Kidney tubule cell (primary cell): ENCODE measurements around the gene MX2.
A peak's percentile ranks its signal among the peaks of the same experiment; 100 is the strongest.
"Not testable (repeated sequence)": the region's sequence is repeated elsewhere in the genome, so short reads cannot be mapped to it uniquely, and the experiment has no call there.

ENCODE experiments used
- DNase-seq: peaks from one replicate; pipeline ENCODE4 v3.0.0-alpha.2; 2018; ENCODE audit warnings: low spot score

MX2 gene, protein sequence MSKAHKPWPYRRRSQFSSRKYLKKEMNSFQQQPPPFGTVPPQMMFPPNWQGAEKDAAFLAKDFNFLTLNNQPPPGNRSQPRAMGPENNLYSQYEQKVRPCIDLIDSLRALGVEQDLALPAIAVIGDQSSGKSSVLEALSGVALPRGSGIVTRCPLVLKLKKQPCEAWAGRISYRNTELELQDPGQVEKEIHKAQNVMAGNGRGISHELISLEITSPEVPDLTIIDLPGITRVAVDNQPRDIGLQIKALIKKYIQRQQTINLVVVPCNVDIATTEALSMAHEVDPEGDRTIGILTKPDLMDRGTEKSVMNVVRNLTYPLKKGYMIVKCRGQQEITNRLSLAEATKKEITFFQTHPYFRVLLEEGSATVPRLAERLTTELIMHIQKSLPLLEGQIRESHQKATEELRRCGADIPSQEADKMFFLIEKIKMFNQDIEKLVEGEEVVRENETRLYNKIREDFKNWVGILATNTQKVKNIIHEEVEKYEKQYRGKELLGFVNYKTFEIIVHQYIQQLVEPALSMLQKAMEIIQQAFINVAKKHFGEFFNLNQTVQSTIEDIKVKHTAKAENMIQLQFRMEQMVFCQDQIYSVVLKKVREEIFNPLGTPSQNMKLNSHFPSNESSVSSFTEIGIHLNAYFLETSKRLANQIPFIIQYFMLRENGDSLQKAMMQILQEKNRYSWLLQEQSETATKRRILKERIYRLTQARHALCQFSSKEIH

DNA sequence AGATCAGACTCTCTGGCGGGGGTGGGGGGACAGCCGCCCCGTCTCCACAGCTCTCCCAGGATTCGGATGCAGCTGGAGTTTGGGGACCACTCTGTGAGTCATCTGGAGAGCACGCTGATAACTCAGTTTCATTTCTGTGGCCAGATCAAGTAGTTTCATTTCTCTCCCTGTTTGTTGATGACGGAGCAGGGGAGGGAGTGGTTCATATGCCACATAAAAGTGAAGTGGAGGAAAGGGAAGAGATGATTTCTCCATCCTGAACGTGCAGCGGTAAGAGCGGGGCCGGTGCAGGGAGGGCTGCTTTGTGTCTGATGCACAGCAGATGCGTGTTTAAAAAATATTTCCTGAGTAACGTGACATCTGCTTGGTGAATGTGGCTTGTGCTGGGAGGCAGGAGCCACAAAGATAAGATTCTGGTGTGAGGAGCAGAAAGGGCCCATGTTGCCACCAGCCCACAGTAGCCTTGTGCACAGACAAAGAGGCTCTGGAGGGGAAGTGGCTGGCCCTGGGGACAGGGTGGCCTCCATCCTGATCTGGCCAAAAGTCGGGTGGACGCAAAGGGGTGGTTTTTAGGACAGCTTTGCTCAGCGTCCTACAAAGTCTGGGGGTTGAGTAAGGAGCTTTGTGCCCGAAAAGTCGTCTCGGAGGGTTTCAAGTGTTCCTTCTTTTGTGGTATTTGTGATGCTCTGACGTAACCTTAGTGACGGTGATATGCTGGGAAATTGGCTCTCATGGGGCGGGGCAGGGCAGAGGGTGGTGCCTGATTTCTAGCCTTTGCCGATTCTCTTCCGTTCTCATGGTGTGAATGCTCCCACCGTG lies at the start of gene MX2:
Gene MX2 (plus strand): TSS at position 242 of the 819 bp plus-strand sequence. CDS start 14,880 bp downstream, outside the sequence.
- DNase-seq: peak; percentile 5

DNA sequence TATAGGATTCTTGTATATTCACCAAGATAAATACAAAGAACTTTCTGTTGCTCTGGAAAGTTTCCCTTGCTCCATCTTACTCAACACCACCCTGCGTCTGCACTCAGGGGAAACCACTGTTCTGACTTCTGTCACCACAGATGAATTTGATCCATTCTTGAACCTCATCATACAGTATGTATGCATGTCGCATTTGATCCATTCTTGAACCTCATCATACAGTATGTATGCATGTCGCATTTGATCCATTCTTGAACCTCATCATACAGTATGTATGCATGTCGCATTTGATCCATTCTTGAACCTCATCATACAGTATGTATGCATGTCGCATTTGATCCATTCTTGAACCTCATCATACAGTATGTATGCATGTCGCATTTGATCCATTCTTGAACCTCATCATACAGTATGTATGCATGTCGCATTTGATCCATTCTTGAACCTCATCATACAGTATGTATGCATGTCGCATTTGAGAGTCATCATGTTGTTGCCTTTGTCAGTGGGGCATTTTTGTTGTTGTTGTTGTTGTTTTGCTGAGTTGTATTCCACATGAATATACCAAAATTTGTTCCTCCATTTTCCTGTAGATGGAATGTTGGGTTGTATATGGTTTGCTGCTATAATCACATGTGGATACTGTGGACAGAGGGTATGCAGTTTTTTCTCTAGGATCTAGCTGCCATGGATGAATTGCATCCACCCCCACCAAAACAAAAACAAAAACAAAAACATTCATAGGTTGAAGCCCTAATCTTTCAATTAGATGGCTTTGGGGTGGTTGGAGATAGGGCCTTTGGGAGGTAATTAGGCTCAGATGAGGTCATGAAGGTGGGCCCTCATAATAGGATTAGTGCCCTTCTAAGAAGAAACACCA lies 48.3 kb upstream of the MX2 start:
- DNase-seq: not testable (repeated sequence)

DNA sequence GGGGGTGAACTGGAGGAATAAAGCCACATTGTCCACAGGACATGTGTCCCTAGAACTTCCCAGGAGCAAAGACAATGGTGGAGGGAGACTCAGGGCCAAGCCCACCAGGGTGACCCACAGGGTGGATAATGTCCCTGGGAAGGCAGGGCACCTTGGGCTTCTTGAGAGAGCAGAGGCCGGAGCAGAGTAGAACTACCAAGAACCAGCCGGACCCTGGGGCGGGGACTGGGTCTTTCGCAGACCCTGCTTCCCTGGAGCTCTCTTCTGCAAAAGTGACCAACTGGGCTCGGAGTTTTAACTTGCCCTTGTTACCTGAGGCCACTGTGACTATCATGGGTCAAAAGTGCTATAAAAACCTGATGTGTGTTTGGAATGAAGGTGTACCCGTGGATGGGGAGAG lies 46.1 kb upstream of the MX2 start:
- DNase-seq: no peak

DNA sequence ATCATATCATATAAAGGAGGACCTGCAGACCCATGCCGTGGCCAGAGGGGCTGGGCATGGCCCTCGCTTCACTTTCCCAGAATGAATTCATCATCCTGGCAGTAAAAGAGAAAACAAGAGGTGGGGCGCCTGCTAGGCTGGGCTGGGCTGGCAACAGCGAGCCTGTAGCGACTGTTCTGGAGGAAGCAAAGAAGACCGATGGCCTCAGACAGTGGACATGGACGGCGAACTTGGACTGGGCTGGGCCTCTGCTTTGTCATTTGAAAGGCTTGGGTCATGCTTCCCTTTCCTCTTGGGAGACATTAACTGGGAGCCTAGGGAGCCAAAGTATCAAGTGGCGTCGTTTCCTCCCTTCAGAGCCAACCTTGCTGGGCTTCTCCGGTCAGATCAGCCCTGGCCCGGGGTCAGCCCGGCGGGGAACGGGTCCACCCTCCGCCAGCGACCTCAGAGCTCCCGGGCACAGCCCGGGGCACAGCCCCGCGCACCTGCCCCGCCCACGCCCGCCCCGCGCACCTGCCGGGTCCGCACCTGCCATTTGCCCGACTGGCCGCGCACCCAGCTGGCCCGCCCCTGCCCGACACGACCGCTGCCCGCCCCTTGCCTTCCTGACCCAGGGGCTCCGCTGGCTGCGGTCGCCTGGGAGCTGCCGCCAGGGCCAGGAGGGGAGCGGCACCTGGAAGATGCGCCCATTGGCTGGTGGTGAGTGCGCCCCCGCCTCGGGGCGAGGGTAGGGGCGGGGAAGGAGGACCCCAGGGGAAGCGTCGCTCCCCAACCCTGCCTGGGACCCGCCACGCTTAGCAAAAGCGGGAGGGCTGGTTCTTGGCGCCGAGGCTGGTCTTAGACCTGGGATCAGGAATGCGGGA lies 45.4 kb upstream of the MX2 start, which contains the start of gene FAM3B:
Gene FAM3B (plus strand): TSS at position 602 of the 863 bp plus-strand sequence. CDS start 79 bp downstream, at position 681.
- DNase-seq: no peak

DNA sequence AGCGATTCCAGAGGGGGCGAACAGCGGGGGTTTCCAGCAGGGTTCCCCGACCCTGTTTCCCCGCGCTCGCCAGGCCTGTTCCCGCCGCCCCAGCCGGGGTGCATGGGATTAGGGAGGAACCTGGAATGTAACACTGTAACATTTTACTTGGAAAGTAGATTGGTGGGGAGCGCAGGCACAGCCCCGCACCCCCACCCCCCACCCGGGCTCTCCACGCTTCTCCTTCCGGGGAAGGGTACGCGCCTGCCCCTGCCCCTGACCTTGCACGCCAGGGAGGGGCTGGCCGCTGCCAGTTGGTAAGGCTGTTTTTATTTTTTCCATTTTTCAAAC lies 44.8 kb upstream of the MX2 start:
- DNase-seq: no peak

DNA sequence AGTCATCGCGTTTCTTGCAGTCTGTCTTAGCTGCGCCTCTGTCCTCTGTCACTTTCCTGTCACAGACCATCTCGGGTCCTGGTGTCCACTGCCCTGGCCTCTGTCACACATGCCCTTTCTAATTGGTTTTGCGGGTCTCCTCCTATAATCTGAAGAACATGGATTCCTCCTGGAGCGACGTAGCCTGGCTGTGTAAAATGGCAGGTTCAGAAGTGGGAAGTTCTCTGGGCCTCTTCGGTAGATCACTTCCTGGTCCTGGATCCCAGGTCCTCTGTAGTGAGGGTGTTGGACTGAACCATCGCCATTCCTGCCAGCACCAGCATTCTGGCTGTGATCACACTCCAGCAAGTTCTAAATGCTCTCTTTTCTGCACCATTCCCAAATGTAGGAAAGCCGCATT lies 44.4 kb upstream of the MX2 start:
- no peak for DNase-seq

DNA sequence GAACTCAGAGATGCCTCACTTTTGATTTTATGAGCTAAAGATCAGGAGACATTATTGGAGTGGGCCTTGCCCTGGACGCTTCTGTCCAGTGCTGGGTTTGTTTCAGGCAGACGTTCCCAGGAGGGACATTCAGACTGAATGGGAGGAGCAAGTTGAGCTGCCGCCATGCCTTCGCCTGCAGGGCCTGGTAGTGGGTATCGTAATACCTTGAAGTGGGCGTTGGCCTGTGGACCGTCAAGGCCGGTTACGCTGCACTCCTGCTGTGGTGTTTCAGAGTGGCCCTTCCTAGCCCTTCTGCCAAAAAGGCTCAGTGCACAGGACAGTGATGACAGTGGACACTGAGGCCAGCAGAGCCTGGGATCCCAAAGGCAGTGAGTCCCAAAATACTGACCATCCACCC lies 43.6 kb upstream of the MX2 start:
- DNase-seq: no peak

DNA sequence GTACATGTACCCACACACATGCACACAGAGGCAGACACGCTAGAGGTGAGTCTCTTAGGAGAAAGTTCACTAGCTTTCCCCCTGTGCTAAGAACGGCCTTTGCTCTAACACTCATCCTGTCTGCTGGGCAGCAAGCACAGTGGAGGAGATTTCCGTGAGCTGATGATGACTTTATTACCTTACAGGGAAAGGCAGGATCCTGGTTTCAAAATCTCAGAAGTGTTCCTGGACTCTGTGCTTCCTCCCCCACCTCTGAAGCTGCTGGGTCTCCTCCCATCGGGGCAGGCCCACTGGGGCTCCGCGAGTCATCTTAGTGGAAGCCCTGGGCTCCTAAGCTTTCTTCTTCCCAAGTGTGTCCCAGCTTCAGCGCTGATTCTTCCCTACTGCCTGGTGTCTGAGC lies 42.6 kb upstream of the MX2 start:
- no peak for DNase-seq

DNA sequence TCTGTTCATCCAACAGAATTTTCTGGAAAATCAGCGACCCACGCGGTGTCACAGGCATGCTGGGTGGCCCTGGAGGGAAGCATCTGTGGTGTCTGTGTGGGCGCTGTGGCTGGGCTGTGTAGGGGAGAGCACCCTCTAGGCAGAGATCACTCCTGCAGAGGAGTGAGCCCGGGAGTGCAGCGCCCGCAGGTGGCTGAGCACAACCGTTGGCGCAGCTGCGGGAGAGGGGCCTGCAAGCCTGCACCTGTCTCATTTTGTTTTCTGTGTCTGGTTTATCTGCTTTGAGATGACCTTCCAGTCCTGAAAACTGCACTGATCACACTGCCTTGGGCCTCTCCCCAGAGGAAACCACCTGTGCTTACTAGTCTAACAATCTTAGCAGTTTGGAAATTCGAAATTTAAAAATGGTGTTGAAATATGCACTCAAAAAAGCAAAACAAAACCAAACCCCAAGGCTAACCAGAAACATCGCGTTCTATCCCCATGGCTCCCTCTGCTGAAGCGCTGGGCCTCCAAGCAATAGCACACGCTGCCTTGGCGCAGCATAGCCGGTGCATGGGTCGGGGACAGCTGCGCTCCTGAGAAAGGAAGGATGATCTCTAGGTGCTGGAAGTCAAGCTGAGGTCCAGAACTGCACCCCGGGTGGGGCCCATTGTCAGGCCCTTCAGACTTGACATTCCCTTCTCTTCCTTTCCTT lies 40.5 kb upstream of the MX2 start:
- no peak for DNase-seq

DNA sequence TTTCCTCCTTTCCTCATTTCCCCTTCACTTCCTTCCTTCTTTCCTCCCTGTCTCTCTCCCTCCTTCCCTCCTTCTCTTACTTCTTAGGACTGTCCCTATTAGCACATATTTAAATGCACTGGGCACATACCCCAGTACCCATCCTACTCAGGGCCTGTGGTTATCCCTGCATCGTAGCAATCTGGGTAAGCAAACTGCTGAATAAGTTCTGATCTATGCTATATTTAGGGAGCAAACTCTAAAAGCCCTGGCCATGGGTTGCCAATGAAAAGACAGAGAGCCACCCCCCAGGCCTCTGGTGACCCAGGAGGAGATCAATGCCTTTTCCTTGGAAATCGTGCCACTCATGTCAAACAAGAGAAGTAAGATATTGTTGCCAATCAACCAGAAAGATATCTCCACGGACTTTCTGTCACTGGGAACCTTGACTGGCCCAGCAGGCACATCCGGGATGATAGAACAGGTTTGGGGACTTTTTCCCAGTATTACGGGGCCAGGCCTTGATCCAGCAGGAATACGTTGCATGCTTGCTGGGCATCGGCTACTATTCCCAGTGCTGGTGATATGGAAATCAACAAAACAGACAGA lies 39.8 kb upstream of the MX2 start:
- no peak for DNase-seq

DNA sequence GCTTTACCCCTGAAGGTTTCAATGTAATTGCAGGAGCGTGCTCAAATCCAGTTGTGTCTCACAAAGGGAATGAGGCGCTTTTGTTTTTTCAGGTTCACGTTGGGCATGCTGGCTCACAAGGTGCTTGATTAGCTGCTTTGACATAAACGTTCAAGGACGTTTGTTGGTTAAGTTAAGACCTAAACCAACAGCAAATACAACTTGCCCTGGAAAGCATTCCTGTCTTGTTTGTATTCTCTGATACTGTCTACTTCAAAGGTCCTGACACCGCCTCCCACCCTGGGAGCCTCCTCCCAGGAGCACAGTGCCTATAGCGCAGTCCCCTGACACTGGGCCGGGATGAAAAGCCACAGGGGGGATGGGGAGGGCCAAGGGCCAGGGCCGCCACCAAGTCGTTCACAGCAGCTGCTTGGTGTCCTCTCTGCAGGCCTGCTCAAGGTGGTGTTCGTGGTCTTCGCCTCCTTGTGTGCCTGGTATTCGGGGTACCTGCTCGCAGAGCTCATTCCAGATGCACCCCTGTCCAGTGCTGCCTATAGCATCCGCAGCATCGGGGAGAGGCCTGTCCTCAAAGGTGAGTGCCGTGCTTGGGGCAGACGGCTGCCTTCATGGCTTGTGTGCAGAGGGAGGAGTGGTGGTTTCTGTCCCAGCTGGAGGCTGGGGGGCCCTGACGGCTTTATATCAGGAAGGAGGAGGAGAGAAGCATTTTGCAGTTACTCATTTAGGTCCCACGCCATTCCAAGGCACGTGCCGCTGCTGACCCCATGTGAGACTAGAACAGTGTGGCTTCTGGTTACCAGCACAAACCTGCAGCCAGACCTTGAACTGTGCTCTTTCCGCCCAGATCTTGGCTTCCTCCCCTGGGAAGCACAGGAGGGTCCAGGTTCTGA lies 39.1 kb upstream of the MX2 start:
- DNase-seq: no peak

DNA sequence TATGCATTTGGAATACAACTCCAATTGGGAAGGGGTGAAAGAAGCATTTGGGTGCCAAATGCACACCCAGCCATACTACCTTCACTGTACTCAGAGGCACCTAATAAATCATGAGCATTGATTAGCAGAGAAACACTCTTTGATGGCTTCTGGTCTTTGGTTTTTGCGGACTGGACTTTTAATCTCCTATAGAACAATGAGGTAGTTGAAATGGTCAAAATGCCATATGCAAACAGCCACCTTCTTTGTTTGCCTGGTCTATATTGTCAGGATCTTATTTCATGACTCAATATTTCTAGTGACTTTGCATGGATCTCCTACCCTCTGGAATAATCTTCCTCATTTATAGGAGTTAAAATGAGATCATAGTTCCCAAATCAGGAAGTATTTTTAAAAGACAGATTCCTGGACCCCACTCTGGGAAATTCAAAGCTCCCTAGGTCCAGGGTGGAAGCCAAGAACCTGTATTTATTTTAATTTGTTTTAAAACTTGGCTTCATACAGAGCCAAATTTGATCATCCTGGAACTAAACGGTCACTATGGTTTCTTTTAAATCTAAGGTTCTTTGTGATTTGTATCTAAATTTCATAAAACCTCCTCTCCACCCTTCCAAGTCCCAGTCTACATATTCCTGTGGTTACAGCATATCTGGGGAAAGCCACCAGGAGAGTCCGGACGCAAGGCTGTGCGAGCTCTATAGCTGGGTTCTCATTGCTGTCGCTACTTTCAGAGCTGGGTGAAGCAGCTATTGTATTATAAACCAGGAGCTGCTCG lies 36.5 kb upstream of the MX2 start:
- no peak for DNase-seq

DNA sequence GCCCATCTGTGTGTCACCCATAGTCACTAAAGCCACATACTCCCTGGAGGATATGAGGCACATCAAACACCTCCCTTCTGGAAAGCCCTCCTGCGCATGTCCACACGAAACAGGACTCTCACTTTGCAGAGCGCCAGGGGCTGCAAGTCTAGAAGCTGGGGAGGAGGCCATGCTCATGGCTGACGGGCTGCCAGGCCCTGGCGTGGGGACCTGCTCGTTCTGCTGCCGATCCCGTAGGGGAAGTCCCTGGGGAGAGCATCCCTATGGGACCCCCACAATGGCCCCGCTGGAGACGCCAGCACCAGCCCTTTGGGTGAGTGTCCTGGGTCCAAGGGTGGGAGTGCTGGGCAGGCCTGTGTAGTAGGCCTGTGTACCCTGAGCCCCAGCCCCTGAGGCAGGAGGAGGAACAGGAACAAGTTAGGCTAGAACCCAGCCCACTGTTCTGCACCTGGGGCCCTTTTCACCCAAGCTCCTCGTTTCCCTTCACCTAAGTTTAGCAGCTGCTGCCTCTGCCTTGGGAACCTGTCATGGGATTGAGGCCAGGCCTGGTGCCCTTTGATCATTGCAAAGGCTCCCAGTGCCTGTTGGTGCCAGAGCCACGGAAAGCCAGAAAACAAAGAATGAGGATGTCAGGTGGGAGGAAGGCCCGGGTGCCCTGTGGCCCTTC lies 35.3 kb upstream of the MX2 start:
- no peak for DNase-seq

DNA sequence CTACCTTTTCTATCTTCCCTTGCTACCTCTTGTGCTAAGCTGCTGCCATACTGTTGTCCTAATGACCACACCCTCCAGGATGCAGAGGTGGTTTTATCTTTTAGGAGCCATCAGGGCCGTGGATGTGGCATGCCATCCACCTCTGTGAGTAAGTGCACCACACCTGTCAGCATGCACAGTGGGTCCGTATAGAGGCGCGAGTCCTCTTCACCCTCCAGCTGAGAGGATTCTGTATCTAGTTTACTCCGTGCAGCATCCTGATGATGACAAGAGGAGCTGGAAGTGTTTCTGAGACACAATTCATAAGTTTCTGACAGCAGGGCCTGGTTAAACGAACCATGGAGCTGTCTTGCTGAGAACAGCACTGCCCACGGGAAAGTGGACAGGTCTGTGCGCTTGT lies 34.1 kb upstream of the MX2 start:
- no peak for DNase-seq

DNA sequence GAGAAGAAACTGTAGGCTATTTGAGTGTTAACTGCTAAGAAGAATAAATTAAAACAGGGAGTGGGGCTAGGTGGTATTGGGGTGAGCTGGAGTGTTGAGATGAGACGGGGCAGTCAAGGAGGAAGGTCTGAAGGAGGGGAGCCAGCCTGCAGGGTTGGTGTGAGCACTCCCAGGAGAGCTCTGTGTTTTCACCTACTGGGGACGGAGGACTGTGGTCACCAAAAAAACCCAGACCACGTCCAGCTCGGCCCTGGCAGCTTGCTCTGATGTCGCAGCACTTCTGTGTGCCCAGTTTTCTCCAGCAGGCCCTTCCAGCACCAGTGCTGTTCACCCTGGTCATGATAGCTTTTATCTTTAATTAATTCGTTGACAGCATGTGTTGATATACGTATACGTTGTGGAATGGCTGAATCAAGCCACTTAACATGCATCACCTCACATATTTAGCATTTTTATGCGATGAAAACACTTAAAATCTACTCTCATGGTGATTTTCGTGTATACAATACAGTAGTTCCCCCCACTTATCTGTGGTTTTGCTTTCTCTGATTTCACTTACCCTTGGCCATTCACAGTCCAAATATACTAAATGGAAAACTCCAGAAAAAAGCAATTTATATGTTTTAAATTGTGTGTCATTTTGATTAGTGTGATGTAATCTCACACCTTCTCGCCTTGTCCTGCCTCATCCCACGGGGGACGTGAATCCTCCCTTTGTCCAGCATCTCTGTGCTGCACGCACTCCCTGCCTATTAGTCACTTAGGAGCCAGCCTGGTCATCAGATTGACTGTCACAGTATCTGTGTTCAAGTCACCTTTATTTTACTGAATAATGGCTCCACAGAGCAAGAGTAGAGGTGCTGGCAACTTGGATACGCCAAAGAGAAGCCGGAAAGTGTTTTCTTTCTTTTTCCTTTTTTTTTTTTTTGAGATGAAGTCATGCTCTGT lies 32.9 kb upstream of the MX2 start:
- no peak for DNase-seq

DNA sequence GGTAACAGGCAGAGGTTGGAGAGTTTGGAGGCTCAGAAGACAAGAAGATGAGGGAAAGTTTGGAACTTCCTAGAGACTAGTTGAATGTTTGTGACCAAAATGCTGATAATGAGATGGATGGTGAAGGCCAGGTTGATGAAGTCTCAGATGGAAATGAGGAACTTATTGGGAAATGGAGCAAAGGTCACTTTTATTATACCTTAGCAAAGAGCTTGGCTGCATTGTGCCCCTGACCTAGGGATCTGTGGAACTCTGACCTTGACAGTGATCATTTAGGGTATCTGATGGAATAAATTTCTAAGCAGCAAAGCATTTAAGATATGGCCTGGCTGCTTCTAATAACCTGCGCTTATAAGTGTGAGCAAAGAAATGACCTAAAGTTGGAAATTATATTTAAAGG lies 28.1 kb upstream of the MX2 start:
- DNase-seq: no peak
